IPS-18c (cell line): ENCODE data around the gene HBE1.

ENCODE experiments used
- H3K4me3 ChIP-seq: 2 replicates; pipeline ENCODE4 v1.7.0; 2013; ENCODE audit warnings: low read depth, mild to moderate bottlenecking, low read length, moderate library complexity; ENCODE audit not compliant: insufficient read depth
- H3K9me3 ChIP-seq: one replicate; pipeline ENCODE4 v1.6.1; 2013; ENCODE audit warnings: mild to moderate bottlenecking, low read length, moderate library complexity; ENCODE audit not compliant: control insufficient read depth, insufficient read depth

The HBE1 gene

GRCh38 chr11:5229356-5229755, 40.4 kb downstream of the HBE1 start:
- peaks cover 2% of the 10 kb centered on the region for H3K9me3 ChIP-seq

GRCh38 chr11:5228124-5228523, 41.6 kb downstream of the HBE1 start:
- peaks cover 2% of the 10 kb centered on the region for H3K9me3 ChIP-seq
- no peak overlapping the region for H3K4me3 ChIP-seq

More at GRCh38 chr11:5229356-5229755, 40.4 kb downstream of the HBE1 start:
- no peak overlapping the region for H3K4me3 ChIP-seq

- Histone ChIP-seq H3K9me3 (peaks cover 2% of the 10 kb centered on the region), H3K4me3 (no peak overlapping the region)
These were observed 42.1 kb downstream of the HBE1 start for GRCh38 chr11:5227681-5228080.

GRCh38 chr11:5226732-5227310, 42.9 kb downstream of the HBE1 start, which contains the start of gene HBB:
TSS of gene HBB (minus strand) at chr11:5227071. CDS start at chr11:5227021, 50 bp downstream.
- no peak within 1 kb of the TSS for H3K4me3 ChIP-seq
- H3K9me3 ChIP-seq = peaks cover 2% of the 10 kb centered on the region

GRCh38 chr11:5225480-5225871, 44.3 kb downstream of the HBE1 start:
- H3K9me3 ChIP-seq = peaks cover 2% of the 10 kb centered on the region

GRCh38 chr11:5224538-5225479, 44.9 kb downstream of the HBE1 start:
- Histone ChIP-seq H3K9me3 (peaks cover 2% of the 10 kb centered on the region), H3K4me3 (no peak overlapping the region)

More at GRCh38 chr11:5225480-5225871, 44.3 kb downstream of the HBE1 start:
- no peak overlapping the region for H3K4me3 ChIP-seq

GRCh38 chr11:5223686-5224085, 46.1 kb downstream of the HBE1 start:
- no peak overlapping the region for H3K4me3 ChIP-seq
- H3K9me3 ChIP-seq = peaks cover 2% of the 10 kb centered on the region

GRCh38 chr11:5223146-5223545, 46.6 kb downstream of the HBE1 start:
- H3K9me3 ChIP-seq = peaks cover 2% of the 10 kb centered on the region
- no peak overlapping the region for H3K4me3 ChIP-seq
